SIG-M5 (cell line): ENCODE data around the gene MAP3K21.

Experiments
- DNase-seq: peaks from one replicate; lab custom pipeline; 2025; lab: John Stamatoyannopoulos, UW

MAP3K21 gene

GRCh38 chr1:233327651-233328141, at the start of gene MAP3K21:
Gene MAP3K21 (plus strand): TSS chr1:233327724. CDS start chr1:233328029, 305 bp downstream.
- DNase-seq: no peak

DNA sequence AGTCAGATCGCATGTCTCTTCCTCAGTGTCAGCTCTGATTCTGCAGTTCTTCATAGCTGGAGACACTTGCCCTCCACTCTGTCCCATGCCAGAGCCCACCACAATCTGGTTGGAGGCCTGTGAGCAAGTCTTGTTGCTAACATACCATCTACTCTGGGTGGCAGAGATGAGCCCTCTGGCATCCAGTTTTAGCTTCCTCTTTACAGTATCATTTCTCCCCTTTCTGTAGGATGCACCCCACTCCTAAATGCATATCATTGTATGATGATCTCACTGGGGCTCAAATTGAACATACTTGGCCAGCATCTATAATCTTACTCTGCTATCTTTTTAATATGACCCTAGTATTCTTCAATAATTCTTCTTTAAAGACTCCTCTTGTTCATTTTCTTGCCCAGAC, 48.9 kb upstream of the MAP3K21 start:
- DNase-seq: no peak

GRCh38 chr1:233279971-233280370, 47.6 kb upstream of the MAP3K21 start:
- DNase-seq: no peak

DNA sequence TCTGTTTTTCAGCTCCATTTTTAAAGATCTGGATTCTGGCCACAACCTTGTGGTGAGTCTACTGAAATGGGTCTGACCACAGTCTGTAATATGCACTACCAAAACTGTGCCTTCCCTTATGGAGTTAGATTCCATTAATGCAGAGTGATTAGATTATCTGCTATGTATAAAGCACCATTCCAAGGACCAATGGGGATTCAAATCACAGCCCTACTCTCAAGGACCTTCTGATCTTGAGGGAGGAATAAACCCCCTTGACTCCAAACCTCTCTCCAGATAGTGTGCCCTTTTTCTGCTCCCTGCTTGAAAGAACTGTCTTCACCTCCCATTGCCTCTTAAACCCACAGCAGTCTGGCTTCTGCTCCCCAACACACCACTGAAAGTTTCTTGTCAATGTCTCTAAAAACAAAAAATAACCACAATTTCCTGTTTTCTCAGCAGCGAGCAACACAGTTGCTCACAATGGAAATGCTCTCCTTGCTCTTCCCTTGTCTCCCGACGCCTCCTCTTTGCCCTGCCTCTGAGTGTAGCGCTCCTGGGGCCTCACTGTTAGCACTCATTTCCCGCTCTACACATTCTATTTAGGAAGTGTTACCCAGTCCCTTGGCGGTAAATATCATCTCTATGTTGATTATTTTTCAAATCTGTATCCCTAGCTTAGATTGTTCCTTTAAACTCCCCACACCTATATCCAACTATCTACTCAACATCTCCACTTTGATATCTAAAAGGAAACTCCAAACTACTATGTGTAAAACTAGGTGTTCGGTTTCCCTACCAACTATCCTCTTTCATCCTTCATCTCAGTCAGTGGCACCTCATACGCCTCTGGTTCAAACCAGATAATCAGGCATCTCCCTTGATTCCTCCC, 45.6 kb upstream of the MAP3K21 start:
- DNase-seq: peak; percentile 38

DNA sequence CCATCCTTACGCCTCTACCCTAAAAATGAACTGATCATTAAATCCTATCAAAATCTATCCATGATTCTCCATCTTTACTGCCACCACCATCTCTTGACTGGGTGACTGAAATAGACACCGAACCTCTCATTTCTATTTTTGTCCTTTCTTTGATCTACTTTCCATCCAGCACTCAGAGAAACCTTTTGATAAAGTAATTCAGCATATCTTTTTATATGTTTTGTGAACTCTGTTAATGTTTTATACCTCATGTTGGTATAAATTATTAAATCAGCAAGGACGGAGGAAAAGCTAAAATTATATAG, 45.0 kb upstream of the MAP3K21 start:
- DNase-seq: no peak

- DNase-seq: no peak
These were observed 37.8 kb upstream of the MAP3K21 start for GRCh38 chr1:233289676-233290075.

DNA sequence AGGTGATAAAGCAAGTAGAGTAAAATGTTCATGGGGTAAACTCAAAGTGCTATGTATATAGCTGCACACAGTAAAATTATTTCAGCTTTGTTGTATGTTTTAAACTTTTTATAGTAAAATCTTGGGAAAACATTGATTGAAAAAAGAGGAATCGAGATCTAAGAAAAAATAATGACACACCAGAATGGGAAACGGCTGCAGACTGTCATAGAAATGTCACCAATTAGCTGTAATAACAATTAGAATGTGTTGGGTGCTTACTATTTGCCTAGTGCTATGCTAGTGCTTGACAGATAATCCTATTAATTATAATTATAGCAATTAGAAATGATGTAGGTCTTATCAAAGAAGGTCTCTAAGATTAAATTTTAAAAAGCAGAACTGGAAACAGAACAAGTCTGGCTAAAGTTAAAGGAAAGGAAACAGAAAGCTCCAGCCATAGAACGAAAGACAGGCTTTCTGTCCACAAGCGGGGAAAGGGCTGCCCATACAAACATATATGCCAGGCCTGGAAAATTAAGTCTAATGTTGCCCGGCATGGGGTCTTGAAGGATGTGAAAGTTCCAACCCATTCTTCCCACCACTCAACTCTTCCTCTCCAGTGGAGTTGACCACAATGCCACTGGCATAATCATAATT, 37.0 kb upstream of the MAP3K21 start:
- DNase-seq: no peak

GRCh38 chr1:233293556-233294446, 33.7 kb upstream of the MAP3K21 start:
- no peak for DNase-seq

- no peak for DNase-seq
These were observed 32.6 kb upstream of the MAP3K21 start for GRCh38 chr1:233294913-233295236.

DNA sequence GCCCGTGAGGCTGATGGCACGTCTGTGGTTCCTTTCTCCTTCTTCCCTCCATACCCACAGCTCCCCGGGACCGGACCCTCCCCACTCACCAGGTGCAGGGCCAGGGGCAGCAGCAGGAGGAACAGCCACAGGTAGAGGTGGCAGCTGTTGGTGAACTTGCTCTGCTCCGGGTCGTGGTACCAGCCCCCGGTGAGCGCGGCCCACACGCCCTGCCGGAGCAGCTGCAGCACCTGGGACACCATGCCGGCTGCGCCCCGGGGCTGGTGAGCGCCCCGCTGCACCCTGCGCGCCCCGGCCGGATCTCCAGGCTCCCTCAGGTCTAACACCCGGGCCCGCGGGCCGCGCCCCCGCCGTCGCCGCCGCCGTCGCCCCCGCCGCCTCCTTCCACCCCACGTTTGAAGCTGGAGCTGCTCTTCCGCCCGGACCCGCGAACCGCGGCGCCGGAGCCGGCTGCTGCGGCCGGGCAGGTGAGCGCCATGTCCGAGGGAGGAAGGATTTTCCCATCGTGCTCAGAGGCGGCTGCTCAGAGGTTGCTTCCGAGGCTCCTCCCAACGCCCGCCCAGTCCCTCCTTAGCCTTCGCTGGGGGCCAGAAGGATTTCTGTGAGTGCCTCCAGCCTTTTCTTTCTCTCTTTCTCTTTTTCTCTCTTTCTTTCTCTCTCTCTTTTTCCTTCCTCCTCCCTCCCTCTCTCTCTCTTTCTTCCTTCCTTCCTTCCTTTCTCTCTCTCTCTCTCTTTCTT, 32.1 kb upstream of the MAP3K21 start, which contains the start of gene PCNX2:
TSS of gene PCNX2 (minus strand) at position 489 of the 738 bp plus-strand sequence. CDS start at position 242, 247 bp downstream.
- no peak for DNase-seq

DNA sequence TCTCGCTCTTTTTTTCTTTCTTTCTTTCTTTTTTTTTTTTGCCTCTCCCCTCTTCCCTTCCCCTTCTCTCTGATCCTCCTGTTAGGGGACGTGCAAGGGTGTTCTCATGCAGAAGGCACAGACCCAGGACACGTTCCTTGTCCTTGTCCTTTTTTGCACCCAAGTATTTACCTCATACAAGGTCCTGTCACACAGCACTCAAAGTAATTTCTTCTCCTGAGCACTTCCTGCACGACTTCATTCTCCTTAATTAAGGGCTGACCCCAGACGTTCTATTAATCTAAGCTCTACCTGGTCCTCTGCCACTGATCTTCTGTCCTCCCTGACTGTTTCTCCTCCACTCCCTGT, 31.6 kb upstream of the MAP3K21 start:
- no peak for DNase-seq

- no peak for DNase-seq
These were observed 28.1 kb upstream of the MAP3K21 start for GRCh38 chr1:233299450-233299849.

DNA sequence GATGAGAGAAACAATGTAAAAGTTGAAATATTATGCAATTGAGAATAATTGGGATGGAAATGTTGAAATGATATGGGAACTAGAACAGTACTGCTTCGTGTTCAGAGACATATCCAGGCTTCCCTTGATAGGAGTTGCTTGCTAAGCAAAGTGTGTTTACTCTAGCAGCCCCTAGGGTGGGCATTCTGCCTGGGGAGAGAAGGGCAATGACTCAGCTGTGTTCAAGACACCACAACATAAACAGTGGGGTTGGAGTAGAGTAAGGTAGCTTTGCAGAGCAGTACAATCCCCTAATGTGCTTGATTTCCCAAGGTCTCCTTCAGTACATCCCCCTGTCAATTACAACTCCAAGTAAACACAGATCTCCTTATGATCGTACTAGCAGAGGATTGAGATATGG, 27.2 kb upstream of the MAP3K21 start:
- DNase-seq: no peak

- peak; percentile 33 for DNase-seq
These were observed 22.9 kb upstream of the MAP3K21 start for GRCh38 chr1:233304489-233305102.

GRCh38 chr1:233313434-233314155, 13.9 kb upstream of the MAP3K21 start:
- DNase-seq: no peak

GRCh38 chr1:233315718-233316301, 11.7 kb upstream of the MAP3K21 start:
- DNase-seq: no peak

- DNase-seq: no peak
These were observed 11.1 kb upstream of the MAP3K21 start for GRCh38 chr1:233316473-233316872.

- DNase-seq: no peak
These were observed 8.3 kb upstream of the MAP3K21 start for GRCh38 chr1:233319272-233319671.

DNA sequence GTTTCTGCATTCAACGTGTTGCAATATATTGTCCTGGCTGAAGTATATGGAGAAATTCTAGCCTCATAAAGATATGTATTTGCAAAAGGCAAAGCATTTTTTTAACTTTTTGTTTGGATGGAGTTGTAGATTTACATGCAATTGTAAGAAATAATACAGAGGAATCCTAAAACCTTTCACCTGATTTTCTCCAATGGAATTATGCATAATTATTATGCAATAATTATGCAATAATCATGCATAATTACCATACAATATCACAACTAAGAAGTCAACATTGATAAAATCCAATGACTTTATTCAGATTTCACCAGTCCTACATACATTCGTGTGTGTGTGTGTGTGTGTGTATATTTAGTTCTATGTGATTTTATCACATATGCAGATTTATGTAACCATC, 7.5 kb upstream of the MAP3K21 start:
- DNase-seq: no peak

- DNase-seq: no peak
These were observed 3.8 kb upstream of the MAP3K21 start for GRCh38 chr1:233323718-233324117.
